K562 (cell line): ENCODE data around the gene AHI1. TPM values are rescaled to one million over a fixed set of nuclear protein-coding genes. Genes with fewer than 3 reads are reported as not detected.

Source experiments
- BRD4 ChIP-seq: fragments of 200-600 bp; sonication (generic); IDR thresholded peaks from 2 replicates; pipeline ENCODE4 v1.6.1; 2017; ENCODE audit warnings: inconsistent platforms
- CLOCK ChIP-seq: fragments of 250-450 bp; sonication (Bioruptor Pico); IDR thresholded peaks from 2 replicates; pipeline ENCODE4 v1.4.0; 2020; ENCODE audit warnings: mild to moderate bottlenecking, moderate library complexity, borderline replicate concordance
- CREB1 ChIP-seq, 2 experiments: sonication (generic) in 1 of 2; formaldehyde crosslinking in 1 of 2; IDR thresholded peaks; 2 replicates each; pipeline versions ENCODE4 v1.6.1 to v1.8.0; 2012 to 2022; ENCODE audit warnings: inconsistent platforms in 1 of 2, mild to moderate bottlenecking in 1 of 2, missing genetic modification reagents in 1 of 2, moderate library complexity in 1 of 2
- MCM2 ChIP-seq: fragments of 450-650 bp; IDR thresholded peaks from 2 replicates; pipeline ENCODE4 v1.6.1; 2017; ENCODE audit warnings: low read depth, mild to moderate bottlenecking
- MCM3 ChIP-seq: fragments of 450-650 bp; IDR thresholded peaks from 2 replicates; pipeline ENCODE4 v1.6.1; 2016
- NFE2L1 ChIP-seq: fragments of 450-650 bp; IDR thresholded peaks from 2 replicates; pipeline ENCODE4 v1.6.1; 2016; ENCODE audit warnings: missing genetic modification characterization, low read depth, mild to moderate bottlenecking, missing compliant biosample characterization, moderate library complexity, borderline replicate concordance
- NR1H2 ChIP-seq: sonication (generic); formaldehyde crosslinking; IDR thresholded peaks from 2 replicates; pipeline ENCODE4 v1.4.0; 2020; ENCODE audit warnings: mild to moderate bottlenecking, missing genetic modification reagents
- RUNX1 ChIP-seq: sonication (generic); IDR thresholded peaks from 2 replicates; pipeline ENCODE4 v1.6.1; 2016; ENCODE audit warnings: antibody characterized with exemption, low read depth
- SIN3A ChIP-seq, 2 experiments: fragments of 150-350 bp in 1 of 2; IDR thresholded peaks; 2 replicates each; pipeline ENCODE4 v1.6.1; 2011 to 2016; ENCODE audit warnings: borderline replicate concordance in 2 of 2, low read depth in 2 of 2, low read length in 2 of 2, mild to moderate bottlenecking in 2 of 2, moderate library complexity in 2 of 2; ENCODE audit not compliant: control insufficient read depth in 1 of 2
- SIN3B ChIP-seq: fragments of 450-650 bp; IDR thresholded peaks from 2 replicates; pipeline ENCODE4 v1.6.1; 2017; ENCODE audit warnings: low read depth, mild to moderate bottlenecking, moderate library complexity
- SRF ChIP-seq, 2 experiments: fragments of 250-450, 450-650 bp in 1 of 2; sonication (Bioruptor Pico) in 1 of 2; sonication (generic) in 1 of 2; formaldehyde crosslinking; IDR thresholded peaks; 2 replicates each; pipeline versions ENCODE4 v1.5.0 to v1.5.1; 2020 to 2022; ENCODE audit warnings: mild to moderate bottlenecking in 1 of 2, missing genetic modification reagents in 1 of 2
- STAT5A ChIP-seq: IDR thresholded peaks from 2 replicates; pipeline ENCODE4 v1.6.1; 2012; ENCODE audit warnings: low read length, inconsistent platforms, borderline replicate concordance
- TAF15 ChIP-seq: fragments of 200-400 bp; formaldehyde crosslinking; IDR thresholded peaks from 2 replicates; pipeline ENCODE4 v1.6.1; 2017; ENCODE audit warnings: mild to moderate bottlenecking, low read depth, low read length, moderate library complexity
- ZKSCAN8 ChIP-seq: fragments of 200-800 bp; sonication (Bioruptor generic); IDR thresholded peaks from 2 replicates; pipeline ENCODE4 v1.6.1; 2016; ENCODE audit warnings: missing genetic modification characterization, missing compliant biosample characterization
- ZNF764 ChIP-seq: fragments of 250-450 bp; sonication (Bioruptor Pico); IDR thresholded peaks from 2 replicates; pipeline ENCODE4 v1.4.0; 2020; ENCODE audit warnings: low read depth, mild to moderate bottlenecking, moderate library complexity
- polyA plus RNA-seq, 8 experiments: library from polyadenylated mRNA; depleted of rRNA in 4 of 8; stranded (reverse) in 5 of 8; unstranded in 3 of 8; fragments of >200 nt; fragmentation: Nextera tagmentation in 2 of 8; fragmentation: Illumina TruSeq in 1 of 8; extraction: Ambion mirVana in 2 of 8; extraction: Trizol in 1 of 8; gene quantifications; 2 replicates each; pipeline versions ENCODE4 v1.2.1 to v1.2.3, GENCODE V29; 2011 to 2014; ENCODE audit warnings: inconsistent platforms in 1 of 8, missing spikeins in 1 of 8
- total RNA-seq, 7 experiments: library from RNA; depleted of rRNA in 6 of 7; stranded (reverse); fragments of >200 nt in 6 of 7; fragmentation: Illumina TruSeq in 2 of 7; extraction: Trizol in 2 of 7; gene quantifications; 2 replicates each; pipeline versions ENCODE4 v1.2.1 to v1.2.3, GENCODE V29; 2011 to 2021; ENCODE audit warnings: low replicate concordance in 1 of 7
- TF ChIP-seq, protein P1 (sequence below): fragments of 450-650 bp; IDR thresholded peaks from 2 replicates; pipeline ENCODE4 v1.7.0; 2016; ENCODE audit warnings: borderline replicate concordance
- TF ChIP-seq, protein P2 (sequence below): sonication (generic); formaldehyde crosslinking; IDR thresholded peaks from 2 replicates; pipeline ENCODE4 v1.8.0; 2022; ENCODE audit warnings: missing genetic modification reagents, mild to moderate bottlenecking, moderate library complexity, borderline replicate concordance
- TF ChIP-seq, protein P3 (sequence below): fragments of 450-650 bp; IDR thresholded peaks from 2 replicates; pipeline ENCODE4 v1.6.1; 2016; ENCODE audit warnings: mild to moderate bottlenecking

AHI1 gene
- total and polyA plus RNA-seq, 9 of the 15 experiments (the other 6 are each of a cell fraction or from before 2014, with no cell fraction given), result 24.7 to 54.9 (median 32.2) TPM

GRCh38 chr6:135522965-135523692 lies 25.6 kb upstream of the AHI1 start (continued):
- TF ChIP-seq, protein P1, sequence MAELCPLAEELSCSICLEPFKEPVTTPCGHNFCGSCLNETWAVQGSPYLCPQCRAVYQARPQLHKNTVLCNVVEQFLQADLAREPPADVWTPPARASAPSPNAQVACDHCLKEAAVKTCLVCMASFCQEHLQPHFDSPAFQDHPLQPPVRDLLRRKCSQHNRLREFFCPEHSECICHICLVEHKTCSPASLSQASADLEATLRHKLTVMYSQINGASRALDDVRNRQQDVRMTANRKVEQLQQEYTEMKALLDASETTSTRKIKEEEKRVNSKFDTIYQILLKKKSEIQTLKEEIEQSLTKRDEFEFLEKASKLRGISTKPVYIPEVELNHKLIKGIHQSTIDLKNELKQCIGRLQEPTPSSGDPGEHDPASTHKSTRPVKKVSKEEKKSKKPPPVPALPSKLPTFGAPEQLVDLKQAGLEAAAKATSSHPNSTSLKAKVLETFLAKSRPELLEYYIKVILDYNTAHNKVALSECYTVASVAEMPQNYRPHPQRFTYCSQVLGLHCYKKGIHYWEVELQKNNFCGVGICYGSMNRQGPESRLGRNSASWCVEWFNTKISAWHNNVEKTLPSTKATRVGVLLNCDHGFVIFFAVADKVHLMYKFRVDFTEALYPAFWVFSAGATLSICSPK, result no peak
- no peak for TF ChIP-seq NR1H2 (CRISPR knock-in tag)
- TF ChIP-seq SIN3B, result no peak
- TF ChIP-seq, protein P2, sequence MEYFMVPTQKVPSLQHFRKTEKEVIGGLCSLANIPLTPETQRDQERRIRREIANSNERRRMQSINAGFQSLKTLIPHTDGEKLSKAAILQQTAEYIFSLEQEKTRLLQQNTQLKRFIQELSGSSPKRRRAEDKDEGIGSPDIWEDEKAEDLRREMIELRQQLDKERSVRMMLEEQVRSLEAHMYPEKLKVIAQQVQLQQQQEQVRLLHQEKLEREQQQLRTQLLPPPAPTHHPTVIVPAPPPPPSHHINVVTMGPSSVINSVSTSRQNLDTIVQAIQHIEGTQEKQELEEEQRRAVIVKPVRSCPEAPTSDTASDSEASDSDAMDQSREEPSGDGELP (CRISPR knock-in tag), result no peak
- peak; percentile 7; the same call in 1 of the 2 replicates for TF ChIP-seq BRD4
- no peak for TF ChIP-seq ZNF764 (CRISPR knock-in tag)
- TF ChIP-seq RUNX1, result no peak
- TF ChIP-seq MCM3, result no peak
- TF ChIP-seq NFE2L1 (tag), result no peak
- TF ChIP-seq SIN3A (IDR thresholded peaks at IDR 0.05; ENCODE audit: borderline replicate concordance in 2 of 2, control insufficient read depth in 1 of 2, low read depth in 2 of 2, low read length in 2 of 2), result no peak
- TF ChIP-seq, protein P3, sequence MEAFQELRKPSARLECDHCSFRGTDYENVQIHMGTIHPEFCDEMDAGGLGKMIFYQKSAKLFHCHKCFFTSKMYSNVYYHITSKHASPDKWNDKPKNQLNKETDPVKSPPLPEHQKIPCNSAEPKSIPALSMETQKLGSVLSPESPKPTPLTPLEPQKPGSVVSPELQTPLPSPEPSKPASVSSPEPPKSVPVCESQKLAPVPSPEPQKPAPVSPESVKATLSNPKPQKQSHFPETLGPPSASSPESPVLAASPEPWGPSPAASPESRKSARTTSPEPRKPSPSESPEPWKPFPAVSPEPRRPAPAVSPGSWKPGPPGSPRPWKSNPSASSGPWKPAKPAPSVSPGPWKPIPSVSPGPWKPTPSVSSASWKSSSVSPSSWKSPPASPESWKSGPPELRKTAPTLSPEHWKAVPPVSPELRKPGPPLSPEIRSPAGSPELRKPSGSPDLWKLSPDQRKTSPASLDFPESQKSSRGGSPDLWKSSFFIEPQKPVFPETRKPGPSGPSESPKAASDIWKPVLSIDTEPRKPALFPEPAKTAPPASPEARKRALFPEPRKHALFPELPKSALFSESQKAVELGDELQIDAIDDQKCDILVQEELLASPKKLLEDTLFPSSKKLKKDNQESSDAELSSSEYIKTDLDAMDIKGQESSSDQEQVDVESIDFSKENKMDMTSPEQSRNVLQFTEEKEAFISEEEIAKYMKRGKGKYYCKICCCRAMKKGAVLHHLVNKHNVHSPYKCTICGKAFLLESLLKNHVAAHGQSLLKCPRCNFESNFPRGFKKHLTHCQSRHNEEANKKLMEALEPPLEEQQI, result peak; percentile 21; the same call in 1 of the 2 replicates
- peak; percentile 26; the same call in 1 of the 2 replicates for TF ChIP-seq ZKSCAN8 (CRISPR knock-in tag)
- peak in 1 of 2 experiments; percentile 44; a peak in 1 of 4 replicates for TF ChIP-seq SRF (CRISPR knock-in tag; IDR thresholded peaks at IDR 0.05)
- TF ChIP-seq CREB1 (IDR thresholded peaks at IDR 0.05), result no peak
- no peak for TF ChIP-seq CREB1 (CRISPR knock-in tag; IDR thresholded peaks at IDR 0.05)
- no peak for TF ChIP-seq STAT5A
- no peak for TF ChIP-seq MCM2
- no peak for TF ChIP-seq CLOCK (CRISPR knock-in tag)
- no peak for TF ChIP-seq TAF15
